T-cell (primary cell): ENCODE results near the gene TRAF5. TPM values are rescaled to one million over a fixed set of nuclear protein-coding genes. Genes with fewer than 3 reads are reported as not detected.

ENCODE experiments used
- ATAC-seq, 4 experiments: fragments of 200-7000 bp in 3 of 4; fragments of 150-1000 bp in 1 of 4; cut with Tn5 transposase; replicated peaks in 1 of 4; 1 replicate in 3 of 4; 2 replicates in 1 of 4; pipeline ENCODE4 v1.10.0; 2021; ENCODE audit warnings: moderate library complexity in 3 of 4, mild to moderate bottlenecking in 2 of 4, moderate number of reproducible peaks in 1 of 4
- CTCF ChIA-PET, 2 donors: fragments of 300-600 bp; sonication (Branson Sonifier 250); formaldehyde crosslinking; loops; one replicate each; lab custom pipeline; 2022; ENCODE audit warnings: antibody characterized with exemption in 2 of 2; lab: Charles Lee
- POLR2A ChIA-PET, 2 donors: fragments of 300-600 bp; sonication (Branson Sonifier 250); formaldehyde crosslinking; loops; one replicate each; lab custom pipeline; 2022; ENCODE audit warnings: antibody characterized with exemption in 2 of 2; lab: Charles Lee
- DNase-seq, 35 experiments: peaks; one replicate each; pipeline versions ENCODE4 v3.0.0 to v3.0.0-alpha.2; 2013 to 2023
- H3K27ac ChIP-seq: one replicate; pipeline ENCODE4 v1.5.1; 2013; ENCODE audit warnings: low read length
- H3K27me3 ChIP-seq, 2 experiments: replicated peaks in 1 of 2; 1 replicate in 1 of 2; 2 replicates in 1 of 2; pipeline versions ENCODE4 v1.6.1 to v1.7.0; 2013; ENCODE audit warnings: low read length in 1 of 2, mixed read lengths in 1 of 2; ENCODE audit not compliant: control insufficient read depth in 2 of 2, insufficient read depth in 2 of 2; ENCODE audit errors: extremely low read depth in 1 of 2
- H3K36me3 ChIP-seq, 2 donors: 1 replicate in 1 of 2; 2 replicates in 1 of 2; pipeline versions ENCODE4 v1.6.1 to v1.7.0; 2013; ENCODE audit warnings: low read length in 1 of 2; ENCODE audit not compliant: control insufficient read depth in 2 of 2, insufficient read depth in 1 of 2; ENCODE audit errors: extremely low read depth in 1 of 2
- H3K4me1 ChIP-seq, 2 experiments: 1 replicate in 1 of 2; 2 replicates in 1 of 2; pipeline versions ENCODE4 v1.6.1 to v1.7.0; 2013; ENCODE audit warnings: low read length in 2 of 2, mixed read lengths in 1 of 2; ENCODE audit not compliant: insufficient read depth in 2 of 2, control insufficient read depth in 1 of 2; ENCODE audit errors: extremely low read depth in 1 of 2
- H3K4me3 ChIP-seq, 2 donors: 1 replicate in 1 of 2; 2 replicates in 1 of 2; pipeline versions ENCODE4 v1.5.1 to v1.7.0; 2013; ENCODE audit warnings: mild to moderate bottlenecking in 2 of 2, low read length in 1 of 2, moderate library complexity in 1 of 2; ENCODE audit not compliant: control insufficient read depth in 1 of 2; ENCODE audit errors: extremely low read depth in 1 of 2
- H3K9me3 ChIP-seq: 2 replicates; pipeline ENCODE4 v1.7.0; 2013
- H3K27ac Mint-ChIP-seq, 2 donors: one replicate each; pipeline ENCODE4 v1.8.0; 2020 to 2021; ENCODE audit warnings: mild to moderate bottlenecking in 2 of 2, mixed read lengths in 2 of 2
- H3K27me3 Mint-ChIP-seq, 2 donors: one replicate each; pipeline ENCODE4 v1.8.0; 2021 to 2022; ENCODE audit warnings: mixed read lengths in 2 of 2
- H3K36me3 Mint-ChIP-seq: one replicate; pipeline ENCODE4 v1.8.0; 2021; ENCODE audit warnings: mixed read lengths
- H3K4me1 Mint-ChIP-seq, 3 donors: one replicate each; pipeline ENCODE4 v1.8.0; 2020 to 2022; ENCODE audit warnings: mixed read lengths in 3 of 3, mild to moderate bottlenecking in 1 of 3
- H3K4me3 Mint-ChIP-seq, 3 donors: one replicate each; pipeline ENCODE4 v1.8.0; 2020 to 2022; ENCODE audit warnings: mild to moderate bottlenecking in 3 of 3, mixed read lengths in 3 of 3, moderate library complexity in 3 of 3
- H3K9me3 Mint-ChIP-seq, 3 donors: one replicate each; pipeline ENCODE4 v1.8.0; 2020 to 2022; ENCODE audit warnings: mixed read lengths in 3 of 3
- WGBS: methylation state at CpG from one replicate; pipeline ENCODE4 v1.1.5; 2013; ENCODE audit warnings: missing lambda C conversion rate; ENCODE audit not compliant: insufficient coverage; 5-methylcytosine and 5-hydroxymethylcytosine counted together
- total RNA-seq, 35 experiments: library from RNA in 6 of 35; stranded (reverse) in 6 of 35; fragments of 120-200 nt in 1 of 35; gene quantifications; one replicate each; pipeline versions ENCODE4 v1.2.1 to v1.2.4 and lab custom pipeline; 2013 to 2026

TRAF5 gene
- total RNA-seq, 5 donors from 2014 or later (not counting 1 experiment from before 2014, with no cell fraction given), result 49.5 to 64.5 (median 57.2) TPM

DNA sequence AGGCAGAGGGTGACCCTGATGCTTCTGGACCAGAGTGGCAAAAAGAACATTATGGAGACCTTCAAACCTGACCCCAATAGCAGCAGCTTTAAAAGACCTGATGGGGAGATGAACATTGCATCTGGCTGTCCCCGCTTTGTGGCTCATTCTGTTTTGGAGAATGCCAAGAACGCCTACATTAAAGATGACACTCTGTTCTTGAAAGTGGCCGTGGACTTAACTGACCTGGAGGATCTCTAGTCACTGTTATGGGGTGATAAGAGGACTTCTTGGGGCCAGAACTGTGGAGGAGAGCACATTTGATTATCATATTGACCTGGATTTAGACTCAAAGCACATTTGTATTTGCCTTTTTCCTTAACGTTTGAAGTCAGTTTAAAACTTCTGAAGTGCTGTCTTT is 45.8 kb downstream of the TRAF5 start:
- Histone ChIP-seq H3K4me1 (no peaks in the 10 kb centered on the region), H3K36me3 (peaks cover 8 to 65% of the 10 kb centered on the region in 2 donors), H3K4me3 (no peak overlapping the region), H3K27me3 (no peaks in the 10 kb centered on the region), H3K27ac (no peak overlapping the region), H3K9me3 (no peaks in the 10 kb centered on the region)
- no peak overlapping the region for H3K4me3 Mint-ChIP-seq
- H3K27ac Mint-ChIP-seq, result no peak overlapping the region
- DNase-seq (no peak), ATAC-seq (no peak)
- H3K27me3 Mint-ChIP-seq, result no peaks in the 10 kb centered on the region
- WGBS, result 100% methylated on average over 3 of the region's 4 CpGs
- H3K4me1 Mint-ChIP-seq, result peaks cover 2 to 13% (median 8%) of the 10 kb centered on the region in 3 donors
- no peaks in the 10 kb centered on the region for H3K9me3 Mint-ChIP-seq
- peaks cover 48% of the 10 kb centered on the region for H3K36me3 Mint-ChIP-seq
- POLR2A ChIA-PET, result interaction anchor here in 1 of 2 donors (0.6 kb wide), 1 partner anchor 140 kb away, joined by 3 read pairs; no protein-coding TSS in a partner anchor
- CTCF ChIA-PET, result interaction anchor here in 1 of 2 donors (0.7 kb wide), 1 partner anchor 1077 kb away, joined by 4 read pairs; no protein-coding TSS in a partner anchor

DNA sequence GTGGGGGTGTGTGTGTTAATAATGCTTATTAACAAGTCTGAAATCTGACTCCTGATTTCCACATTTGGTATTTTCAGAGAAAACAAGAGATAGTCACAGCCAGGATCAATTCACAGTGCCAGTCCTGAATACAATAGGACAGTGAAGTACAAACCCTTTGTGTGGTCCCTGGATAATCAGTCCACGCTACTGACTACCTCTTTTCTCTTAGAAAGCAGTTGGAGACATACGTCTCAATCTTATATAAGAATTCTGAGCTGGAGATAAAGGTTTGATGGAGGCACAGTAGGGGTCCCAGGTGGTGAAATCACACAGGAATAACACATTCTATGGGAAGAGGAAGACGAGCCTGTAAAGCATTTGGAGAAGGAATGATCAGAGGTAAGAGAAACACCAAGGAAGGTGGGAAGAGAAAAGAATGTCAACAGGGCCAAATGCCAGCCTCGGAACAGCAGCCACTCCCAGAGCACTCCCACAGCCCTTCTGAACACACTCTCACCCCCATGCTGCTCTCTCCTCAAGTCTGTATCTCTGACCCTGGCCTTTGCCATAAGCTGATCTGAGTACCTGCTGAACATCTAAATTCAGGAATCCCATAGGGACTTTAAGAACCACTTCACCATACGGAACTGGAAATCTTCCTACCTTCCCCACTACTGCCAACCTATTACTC is 48.6 kb downstream of the TRAF5 start:
- peaks cover 5 to 16% (median 9%) of the 10 kb centered on the region in 3 donors for H3K4me1 Mint-ChIP-seq
- Histone ChIP-seq H3K27me3 (no peaks in the 10 kb centered on the region), H3K36me3 (peaks cover 8 to 47% of the 10 kb centered on the region in 2 donors), H3K27ac (no peak overlapping the region), H3K4me1 (no peaks in the 10 kb centered on the region), H3K4me3 (no peak overlapping the region), H3K9me3 (no peaks in the 10 kb centered on the region)
- DNase-seq (no peak), ATAC-seq (no peak)
- H3K4me3 Mint-ChIP-seq, result no peak overlapping the region
- no peak overlapping the region for H3K27ac Mint-ChIP-seq
- no peaks in the 10 kb centered on the region for H3K9me3 Mint-ChIP-seq
- H3K27me3 Mint-ChIP-seq, result no peaks in the 10 kb centered on the region
- POLR2A ChIA-PET, result no interaction called here
- CTCF ChIA-PET, result no interaction called here
- H3K36me3 Mint-ChIP-seq, result peaks cover 39% of the 10 kb centered on the region
- 87% methylated on average over 2 of the region's 5 CpGs for WGBS

DNA sequence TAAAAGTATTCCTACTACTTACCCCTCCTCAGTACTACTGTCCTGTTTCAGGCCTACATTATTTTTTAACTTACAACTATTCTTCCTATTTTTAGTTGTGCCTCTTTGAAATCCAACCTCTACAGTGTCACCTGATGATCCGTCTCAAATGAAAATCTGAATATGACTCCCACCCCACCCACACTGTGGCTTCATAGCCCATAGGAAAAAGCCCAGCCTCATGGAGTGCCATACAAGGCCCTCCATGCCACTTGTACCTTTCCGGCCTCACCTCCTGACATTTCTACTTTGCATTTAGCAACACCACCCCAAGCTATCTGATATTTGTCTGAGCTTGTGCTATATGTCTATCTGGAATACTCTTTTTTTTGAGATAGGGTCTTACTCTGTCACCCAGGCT is 49.3 kb downstream of the TRAF5 start:
- ATAC-seq (no peak), DNase-seq (no peak)
- Histone ChIP-seq H3K27ac (no peak overlapping the region), H3K27me3 (no peaks in the 10 kb centered on the region), H3K9me3 (no peaks in the 10 kb centered on the region), H3K36me3 (peaks cover 8 to 45% of the 10 kb centered on the region in 2 donors), H3K4me3 (no peak overlapping the region), H3K4me1 (no peaks in the 10 kb centered on the region)
- Mint-ChIP-seq H3K4me1 (peaks cover 5 to 18% (median 7%) of the 10 kb centered on the region in 3 donors), H3K27me3 (no peaks in the 10 kb centered on the region), H3K27ac (peak overlapping the region; percentile 21 to 29), H3K36me3 (peaks cover 33% of the 10 kb centered on the region), H3K4me3 (no peak overlapping the region), H3K9me3 (no peaks in the 10 kb centered on the region)
- no CpG with 5 or more reads among the region's 2 CpGs for WGBS
- POLR2A ChIA-PET, result no interaction called here
- CTCF ChIA-PET, result no interaction called here

DNA sequence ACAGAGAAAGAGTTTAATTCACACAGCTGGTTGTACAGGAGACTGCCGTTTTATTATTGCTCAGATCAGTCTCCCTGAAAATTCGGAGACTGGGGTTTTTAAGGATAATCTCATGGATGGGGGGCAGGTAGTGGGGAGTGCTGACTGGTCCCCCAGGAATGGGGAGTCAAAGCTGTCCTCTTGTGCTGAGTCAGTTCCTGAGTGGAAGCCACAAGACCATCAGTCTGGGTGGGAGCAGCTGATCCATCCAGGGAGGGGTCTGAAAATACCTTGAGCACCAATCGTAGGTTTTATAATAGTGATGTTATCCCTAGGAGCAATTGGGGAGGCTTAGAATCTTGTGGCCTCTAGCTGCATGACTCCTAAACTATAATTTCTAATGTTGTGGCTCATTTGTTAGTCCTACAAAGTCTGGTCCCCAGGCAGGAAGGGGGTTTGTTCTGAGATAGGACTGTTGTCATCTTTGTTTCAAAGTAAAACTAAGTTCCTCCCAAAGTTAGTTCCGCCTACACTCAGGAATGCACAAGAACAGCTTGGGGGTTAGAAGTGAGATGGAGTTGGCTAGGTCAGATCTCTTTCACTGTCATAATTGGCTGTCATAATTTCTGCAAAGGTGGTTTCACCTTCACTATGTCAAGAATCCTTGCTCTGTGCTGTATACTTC is 50.3 kb downstream of the TRAF5 start:
- CTCF ChIA-PET, result no interaction called here
- Mint-ChIP-seq H3K4me1 (peaks cover 11 to 22% (median 12%) of the 10 kb centered on the region in 3 donors), H3K36me3 (peaks cover 25% of the 10 kb centered on the region), H3K9me3 (no peaks in the 10 kb centered on the region), H3K27ac (peak overlapping the region; percentile 29 to 64), H3K4me3 (no peak overlapping the region), H3K27me3 (no peaks in the 10 kb centered on the region)
- WGBS, result 97% methylated on average over 3 of the region's 4 CpGs
- ATAC-seq, result no peak
- no peak overlapping the region for H3K4me3 ChIP-seq
- peaks cover 8 to 38% of the 10 kb centered on the region in 2 donors for H3K36me3 ChIP-seq
- no peaks in the 10 kb centered on the region for H3K27me3 ChIP-seq
- POLR2A ChIA-PET, result no interaction called here
- no peaks in the 10 kb centered on the region for H3K9me3 ChIP-seq
- H3K27ac ChIP-seq, result no peak overlapping the region
- no peak for DNase-seq
- H3K4me1 ChIP-seq, result no peaks in the 10 kb centered on the region

DNA sequence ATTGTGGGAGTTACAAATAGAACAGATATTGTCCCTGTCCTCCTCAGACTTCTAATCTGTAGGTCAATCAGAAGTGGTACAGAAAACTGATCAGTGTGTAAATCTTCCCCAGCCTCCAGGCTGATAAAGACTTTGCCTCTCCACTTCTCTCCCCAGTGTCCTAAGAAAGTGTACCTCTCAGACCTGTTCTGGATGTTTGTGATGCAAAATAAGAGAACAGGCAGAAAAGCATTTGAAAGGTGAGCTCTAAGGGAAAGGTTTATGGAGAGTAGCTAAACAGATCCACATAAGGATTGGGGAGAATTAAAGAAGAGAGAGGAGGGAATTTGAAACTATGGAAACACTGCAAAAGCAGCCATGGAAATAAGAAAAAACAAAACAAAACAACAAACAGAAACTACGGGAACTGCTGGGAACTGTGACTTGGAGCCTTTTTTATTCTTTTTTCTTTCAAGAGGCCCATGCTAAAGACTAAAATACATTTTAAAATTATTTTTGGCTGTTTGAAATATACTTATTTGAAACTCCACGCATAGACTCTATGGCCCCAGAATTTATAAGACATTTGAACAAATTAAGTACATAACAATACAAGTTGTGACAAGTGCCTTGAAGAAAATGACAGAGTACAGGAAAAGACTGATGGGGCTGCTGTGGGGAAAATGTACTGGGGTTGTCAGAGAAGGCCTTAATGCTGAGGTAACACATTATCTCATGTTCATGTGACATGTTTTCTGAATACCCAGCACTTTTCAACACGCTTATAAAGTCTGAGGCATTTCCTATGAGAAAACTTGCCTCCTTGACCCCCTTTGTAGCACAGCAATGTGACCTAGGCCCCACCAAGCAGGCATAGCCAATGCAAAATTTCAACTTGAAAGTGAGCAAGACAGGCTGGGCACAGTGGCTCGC is 51.2 kb downstream of the TRAF5 start:
- Histone ChIP-seq H3K36me3 (peaks cover 5 to 31% of the 10 kb centered on the region in 2 donors), H3K9me3 (no peaks in the 10 kb centered on the region), H3K4me3 (no peak overlapping the region), H3K27ac (no peak overlapping the region), H3K27me3 (no peaks in the 10 kb centered on the region), H3K4me1 (peaks cover 0 to 3% of the 10 kb centered on the region in 2 experiments)
- no peaks in the 10 kb centered on the region for H3K27me3 Mint-ChIP-seq
- no peak overlapping the region for H3K4me3 Mint-ChIP-seq
- H3K36me3 Mint-ChIP-seq, result peaks cover 23% of the 10 kb centered on the region
- peaks cover 15 to 28% (median 15%) of the 10 kb centered on the region in 3 donors for H3K4me1 Mint-ChIP-seq
- ChIA-PET POLR2A (no interaction called here), CTCF (no interaction called here)
- ATAC-seq (no peak), DNase-seq (no peak)
- H3K9me3 Mint-ChIP-seq, result no peaks in the 10 kb centered on the region
- H3K27ac Mint-ChIP-seq, result peak overlapping the region; percentile 29 to 64
- WGBS, result 92% methylated on average over 1 of the region's 4 CpGs

DNA sequence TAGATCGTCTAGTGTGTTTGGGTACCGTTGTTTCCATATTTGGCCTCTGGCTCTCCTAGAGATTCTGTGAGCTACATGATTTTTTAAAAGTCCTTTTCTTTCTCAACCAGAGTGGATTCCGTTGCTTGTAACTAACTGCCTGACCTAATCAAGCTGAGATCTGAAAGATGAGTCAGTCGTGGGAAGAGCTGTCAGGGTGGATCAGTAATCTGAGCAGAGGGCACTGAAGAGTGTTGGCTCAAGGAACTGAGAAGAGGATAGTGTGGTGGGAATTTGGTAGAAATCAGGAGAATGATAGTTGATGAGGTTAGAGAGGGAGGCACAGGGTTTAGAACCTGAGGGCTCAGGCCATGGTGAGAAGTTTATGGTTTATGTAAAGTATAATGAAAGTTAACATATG is 52.2 kb downstream of the TRAF5 start:
- Histone ChIP-seq H3K27me3 (no peaks in the 10 kb centered on the region), H3K4me3 (no peak overlapping the region), H3K4me1 (peaks cover 0 to 8% of the 10 kb centered on the region in 2 experiments), H3K27ac (no peak overlapping the region), H3K36me3 (peaks cover 5 to 26% of the 10 kb centered on the region in 2 donors), H3K9me3 (no peaks in the 10 kb centered on the region)
- 38% methylated on average over 2 of the region's 4 CpGs for WGBS
- ATAC-seq, result no peak
- H3K4me1 Mint-ChIP-seq, result peaks cover 26 to 39% (median 26%) of the 10 kb centered on the region in 3 donors
- ChIA-PET CTCF (interaction anchor here in 1 of 2 donors (0.5 to 1.0 kb wide), 2 partner anchors 43 to 55 kb away, joined by 3 read pairs; no protein-coding TSS in a partner anchor), POLR2A (interaction anchor here in 1 of 2 donors (0.6 kb wide), 1 partner anchor 969 kb away, joined by 4 read pairs; no protein-coding TSS in a partner anchor)
- no peaks in the 10 kb centered on the region for H3K9me3 Mint-ChIP-seq
- H3K4me3 Mint-ChIP-seq, result no peak overlapping the region
- no peak for DNase-seq
- H3K36me3 Mint-ChIP-seq, result peaks cover 22% of the 10 kb centered on the region
- H3K27me3 Mint-ChIP-seq, result no peaks in the 10 kb centered on the region
- H3K27ac Mint-ChIP-seq, result peak overlapping the region; percentile 11 to 38
